Thoracic aorta (tissue), 2 donors: ENCODE data around the gene PRKN. TPM values are rescaled to one million over a fixed set of nuclear protein-coding genes. Genes with fewer than 3 reads are reported as not detected.

Experiments
- ATAC-seq: fragments of 150-250 bp; one replicate; pipeline ENCODE4 v1.8.0; 2017; ENCODE audit warnings: low read depth; ENCODE audit not compliant: insufficient number of reproducible peaks, low FRiP score
- DNase-seq: peaks from one replicate; pipeline ENCODE4 v3.0.0-alpha.2; 2020; ENCODE audit warnings: low spot score
- H3K27ac ChIP-seq, 2 donors: fragments of 200-600 bp; sonication (generic); 1 replicate in 1 of 2; 2 replicates in 1 of 2; pipeline ENCODE4 v1.5.1; 2016; ENCODE audit warnings: mild to moderate bottlenecking in 2 of 2, moderate library complexity in 2 of 2
- H3K27me3 ChIP-seq: fragments of 200-600 bp; sonication (generic); replicated peaks from 2 replicates; pipeline ENCODE4 v1.6.0; 2016; ENCODE audit warnings: mild to moderate bottlenecking; ENCODE audit not compliant: insufficient read depth
- H3K36me3 ChIP-seq: fragments of 200-600 bp; sonication (generic); one replicate; pipeline ENCODE4 v1.5.1; 2016
- H3K4me1 ChIP-seq, 2 donors: fragments of 200-600 bp; sonication (generic); 1 replicate in 1 of 2; 2 replicates in 1 of 2; pipeline versions ENCODE4 v1.5.1 to v1.6.0; 2016; ENCODE audit warnings: low read depth in 2 of 2, mild to moderate bottlenecking in 1 of 2; ENCODE audit not compliant: control insufficient read depth in 1 of 2
- H3K4me3 ChIP-seq: fragments of 200-600 bp; sonication (generic); 2 replicates; pipeline ENCODE4 v1.5.1; 2016; ENCODE audit warnings: mild to moderate bottlenecking
- H3K9me3 ChIP-seq: fragments of 200-600 bp; sonication (generic); 2 replicates; pipeline ENCODE4 v1.5.1; 2016
- total RNA-seq, 2 donors: library from RNA; depleted of rRNA; stranded (reverse); fragments of >200 nt; gene quantifications; one replicate each; pipeline versions ENCODE4 v1.1.0 to v1.2.3, GENCODE V29; 2016
- TF ChIP-seq, protein P1 (sequence below): fragments of 200-600 bp; sonication (generic); IDR thresholded peaks from one replicate; pipeline ENCODE4 v1.5.1; 2019; ENCODE audit warnings: antibody characterized with exemption

The PRKN gene
- total RNA-seq, 2 donors from 2014 or later = 10.4 to 23.8 TPM

DNA sequence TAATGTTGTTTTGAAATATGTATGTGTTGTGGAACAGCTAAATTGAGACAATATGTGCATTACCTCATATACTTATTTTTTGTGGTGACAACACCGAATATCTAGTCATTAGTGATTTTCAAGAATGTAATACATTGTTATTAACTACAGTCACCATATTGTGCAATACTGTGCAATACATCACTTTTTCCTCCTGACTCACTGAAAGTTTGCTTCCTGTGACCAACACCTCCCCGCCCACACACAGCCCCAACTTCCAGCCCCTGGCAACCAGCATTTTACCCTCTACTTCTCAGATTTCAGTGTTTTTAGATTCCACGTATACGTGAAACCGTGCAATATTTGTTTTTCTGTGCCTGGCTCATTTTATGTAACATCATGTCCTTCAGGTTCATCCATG is 627.9 kb downstream of the PRKN start:
- no peaks in the 10 kb centered on the region for H3K9me3 ChIP-seq
- H3K36me3 ChIP-seq = no peaks in the 10 kb centered on the region
- H3K4me3 ChIP-seq = no peak overlapping the region
- no peaks in the 10 kb centered on the region for H3K27me3 ChIP-seq
- peaks cover 0 to 3% of the 10 kb centered on the region in 2 donors for H3K4me1 ChIP-seq
- peak; percentile 65 for ATAC-seq
- TF ChIP-seq, protein P1, sequence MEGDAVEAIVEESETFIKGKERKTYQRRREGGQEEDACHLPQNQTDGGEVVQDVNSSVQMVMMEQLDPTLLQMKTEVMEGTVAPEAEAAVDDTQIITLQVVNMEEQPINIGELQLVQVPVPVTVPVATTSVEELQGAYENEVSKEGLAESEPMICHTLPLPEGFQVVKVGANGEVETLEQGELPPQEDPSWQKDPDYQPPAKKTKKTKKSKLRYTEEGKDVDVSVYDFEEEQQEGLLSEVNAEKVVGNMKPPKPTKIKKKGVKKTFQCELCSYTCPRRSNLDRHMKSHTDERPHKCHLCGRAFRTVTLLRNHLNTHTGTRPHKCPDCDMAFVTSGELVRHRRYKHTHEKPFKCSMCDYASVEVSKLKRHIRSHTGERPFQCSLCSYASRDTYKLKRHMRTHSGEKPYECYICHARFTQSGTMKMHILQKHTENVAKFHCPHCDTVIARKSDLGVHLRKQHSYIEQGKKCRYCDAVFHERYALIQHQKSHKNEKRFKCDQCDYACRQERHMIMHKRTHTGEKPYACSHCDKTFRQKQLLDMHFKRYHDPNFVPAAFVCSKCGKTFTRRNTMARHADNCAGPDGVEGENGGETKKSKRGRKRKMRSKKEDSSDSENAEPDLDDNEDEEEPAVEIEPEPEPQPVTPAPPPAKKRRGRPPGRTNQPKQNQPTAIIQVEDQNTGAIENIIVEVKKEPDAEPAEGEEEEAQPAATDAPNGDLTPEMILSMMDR = no peak
- DNase-seq = no peak
- no peak overlapping the region for H3K27ac ChIP-seq

DNA sequence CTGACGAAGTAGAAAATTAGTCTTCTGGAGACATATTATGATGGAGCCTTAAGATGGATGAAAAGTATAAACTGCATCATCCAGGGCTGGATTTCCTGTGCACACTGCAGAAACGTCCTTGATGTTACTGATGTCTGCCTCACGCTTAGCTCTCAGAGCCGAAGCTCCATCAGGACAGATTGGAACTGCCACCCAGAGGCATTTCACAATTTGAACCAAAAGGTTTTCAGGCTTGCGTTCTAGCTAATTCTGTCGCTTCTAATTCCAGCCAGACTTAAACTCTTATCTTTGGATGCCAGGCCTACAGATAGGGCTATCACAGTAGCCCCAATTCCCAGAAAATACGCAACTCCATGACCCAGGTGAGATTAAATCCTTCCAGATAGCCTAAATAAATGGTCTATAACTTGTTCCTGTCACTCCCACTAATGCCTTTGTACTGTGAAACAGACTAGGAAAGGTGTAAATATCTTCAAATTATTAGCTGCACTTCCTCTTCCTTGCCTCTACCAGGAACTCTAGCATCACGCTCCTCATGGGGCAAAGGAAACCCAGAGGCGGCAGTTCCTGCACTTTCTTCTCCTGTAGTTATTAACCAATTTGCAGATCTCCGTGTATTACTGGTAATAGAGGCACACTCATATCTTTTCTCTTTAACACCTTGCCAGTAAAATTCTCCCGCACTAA is 634.6 kb downstream of the PRKN start:
- H3K27ac ChIP-seq = no peak overlapping the region
- TF ChIP-seq, protein P1 = no peak
- H3K36me3 ChIP-seq = no peaks in the 10 kb centered on the region
- no peaks in the 10 kb centered on the region for H3K4me1 ChIP-seq
- ATAC-seq = no peak
- H3K9me3 ChIP-seq = no peaks in the 10 kb centered on the region
- no peak for DNase-seq
- no peaks in the 10 kb centered on the region for H3K27me3 ChIP-seq
- H3K4me3 ChIP-seq = no peak overlapping the region

DNA sequence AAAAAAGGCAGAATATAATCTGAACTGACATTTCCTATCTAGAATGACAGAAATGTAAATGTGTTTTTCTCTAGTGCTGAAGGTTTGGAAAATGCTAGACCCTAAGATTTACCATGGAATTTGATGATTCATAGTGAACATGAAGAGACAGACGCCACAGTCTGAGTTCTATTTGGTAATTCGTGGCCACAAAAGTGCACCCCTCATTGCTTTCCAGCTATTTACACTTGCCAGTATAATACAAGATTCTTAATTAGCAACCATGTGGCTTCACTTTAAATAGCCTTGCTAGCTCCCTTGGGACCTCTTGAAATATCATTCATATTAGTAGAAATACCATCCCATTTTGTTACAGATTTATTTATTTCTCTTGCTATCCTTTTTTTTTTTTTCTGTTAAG is 636.8 kb downstream of the PRKN start:
- H3K36me3 ChIP-seq = no peaks in the 10 kb centered on the region
- no peaks in the 10 kb centered on the region for H3K9me3 ChIP-seq
- DNase-seq = no peak
- H3K27me3 ChIP-seq = no peaks in the 10 kb centered on the region
- no peaks in the 10 kb centered on the region for H3K4me1 ChIP-seq
- no peak for ATAC-seq
- no peak overlapping the region for H3K27ac ChIP-seq
- TF ChIP-seq, protein P1 = no peak
- no peak overlapping the region for H3K4me3 ChIP-seq

DNA sequence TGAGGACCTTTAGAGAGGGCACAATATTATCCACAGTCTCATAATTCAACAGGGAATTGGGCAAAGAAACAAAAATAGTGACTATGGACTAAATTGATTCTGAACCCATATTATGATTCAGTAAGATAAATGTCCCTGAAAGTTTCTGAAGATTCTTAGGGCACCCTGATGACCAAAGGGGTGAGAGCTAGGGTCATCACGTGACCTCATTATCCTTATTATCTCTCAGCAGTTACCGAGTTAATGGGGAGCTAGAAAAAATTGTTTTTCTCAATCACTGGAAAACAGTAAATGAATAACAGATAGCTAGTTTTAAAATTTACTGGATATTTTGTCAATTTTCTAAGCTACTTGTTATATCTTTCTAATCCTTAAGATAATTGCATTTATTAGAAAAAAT is 639.5 kb downstream of the PRKN start:
- no peaks in the 10 kb centered on the region for H3K36me3 ChIP-seq

DNA sequence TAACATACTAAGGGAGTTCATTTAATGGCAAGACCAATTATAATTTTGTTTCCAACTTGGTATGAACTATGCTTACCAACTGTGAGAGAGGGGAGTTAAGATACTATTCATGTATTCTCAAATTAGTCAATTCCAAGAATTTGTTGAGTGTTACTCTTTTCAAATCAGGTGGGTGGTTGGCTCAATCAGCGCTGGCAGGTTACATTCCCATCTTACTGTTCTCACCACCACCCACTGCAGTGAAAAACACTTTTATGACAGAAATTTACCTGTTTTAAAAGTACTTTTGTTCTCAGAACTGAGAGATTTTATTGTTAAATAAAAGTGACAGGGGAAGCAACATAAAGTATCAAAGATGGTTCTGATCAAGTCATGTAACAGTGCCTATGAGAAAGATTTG is 642.0 kb downstream of the PRKN start:
- Histone ChIP-seq H3K27me3 (no peaks in the 10 kb centered on the region), H3K9me3 (no peaks in the 10 kb centered on the region), H3K36me3 (no peaks in the 10 kb centered on the region), H3K27ac (no peak overlapping the region), H3K4me3 (no peak overlapping the region), H3K4me1 (no peaks in the 10 kb centered on the region)
- DNase-seq (no peak), ATAC-seq (no peak)
- TF ChIP-seq, protein P1 = no peak

More for the DNA sequence above, 639.5 kb downstream of the PRKN start:
- TF ChIP-seq, protein P1 = no peak
- no peaks in the 10 kb centered on the region for H3K9me3 ChIP-seq
- DNase-seq (no peak), ATAC-seq (no peak)
- no peak overlapping the region for H3K27ac ChIP-seq
- H3K4me3 ChIP-seq = no peak overlapping the region
- H3K4me1 ChIP-seq = no peaks in the 10 kb centered on the region
- H3K27me3 ChIP-seq = no peaks in the 10 kb centered on the region
